IPS DF 4.7 (cell line): ENCODE data around the gene IDUA.

Experiments
- DNase-seq: peaks from one replicate; pipeline ENCODE4 v3.0.0-alpha.2; 2013; ENCODE audit warnings: low spot score; ENCODE audit errors: extremely low read depth

IDUA gene

DNA sequence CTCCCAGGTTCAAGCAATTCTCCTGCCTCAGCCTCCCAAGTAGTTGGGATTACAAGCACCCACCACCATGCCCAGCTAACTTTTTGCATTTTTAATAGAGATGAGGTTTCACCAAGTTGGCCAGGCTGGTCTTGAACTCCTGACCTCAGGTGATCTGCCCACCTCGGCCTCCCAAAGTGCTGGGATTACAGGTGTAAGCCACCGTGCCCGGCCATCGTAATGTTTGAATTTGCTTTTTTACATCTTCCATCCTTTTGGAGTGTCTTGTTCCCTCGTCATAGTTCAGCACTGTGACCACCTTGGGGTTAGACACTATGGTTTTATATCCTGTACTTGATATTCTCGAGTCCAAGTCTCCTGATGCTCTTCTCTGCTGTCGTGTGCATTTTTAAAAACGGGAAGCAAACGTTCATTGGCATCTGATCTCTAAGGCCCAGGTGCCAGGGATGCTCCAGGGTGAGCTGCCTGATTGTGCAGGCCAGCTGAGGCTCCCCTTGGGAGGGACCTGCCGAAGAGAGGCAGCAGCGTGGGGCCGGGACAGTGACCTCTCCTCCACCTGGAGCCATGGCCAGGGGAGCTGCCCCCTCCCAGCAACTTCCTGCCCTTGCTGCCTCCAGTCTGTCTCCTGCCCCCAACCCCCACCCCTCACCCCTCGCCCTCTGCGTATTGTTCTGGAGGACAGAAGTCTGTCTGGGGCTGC, 30.2 kb upstream of the IDUA start:
- no peak for DNase-seq

- no peak for DNase-seq
These were observed 29.6 kb upstream of the IDUA start for GRCh38 chr4:957231-957580.

DNA sequence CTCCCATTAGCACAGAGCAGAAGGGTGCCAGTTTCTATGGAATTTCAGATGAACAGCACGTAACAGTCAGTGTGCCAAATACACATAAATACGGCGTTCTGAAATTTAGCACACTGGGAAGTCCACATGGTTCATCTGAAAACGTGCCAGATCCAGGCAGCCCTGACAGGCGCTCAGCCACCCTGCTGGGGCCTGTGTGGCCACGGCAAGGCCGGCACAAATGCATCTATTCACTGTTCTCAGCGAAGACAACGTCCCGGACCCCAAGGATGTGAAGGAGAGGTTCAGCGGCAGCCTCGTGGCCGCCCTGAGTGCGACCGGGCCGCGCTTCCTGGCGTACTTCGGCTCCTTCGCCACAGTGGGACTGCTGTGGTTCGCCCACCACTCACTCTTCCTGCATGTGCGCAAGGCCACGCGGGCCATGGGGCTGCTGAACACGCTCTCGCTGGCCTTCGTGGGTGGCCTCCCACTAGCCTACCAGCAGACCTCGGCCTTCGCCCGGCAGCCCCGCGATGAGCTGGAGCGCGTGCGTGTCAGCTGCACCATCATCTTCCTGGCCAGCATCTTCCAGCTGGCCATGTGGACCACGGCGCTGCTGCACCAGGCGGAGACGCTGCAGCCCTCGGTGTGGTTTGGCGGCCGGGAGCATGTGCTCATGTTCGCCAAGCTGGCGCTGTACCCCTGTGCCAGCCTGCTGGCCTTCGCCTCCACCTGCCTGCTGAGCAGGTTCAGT, 29.1 kb upstream of the IDUA start:
- DNase-seq: no peak

GRCh38 chr4:958314-958665, 28.6 kb upstream of the IDUA start:
- no peak for DNase-seq

- DNase-seq: no peak
These were observed 28.0 kb upstream of the IDUA start for GRCh38 chr4:958696-959337.

- no peak for DNase-seq
These were observed 27.3 kb upstream of the IDUA start for GRCh38 chr4:959338-960139.

- no peak for DNase-seq
These were observed 26.7 kb upstream of the IDUA start for GRCh38 chr4:960140-960635.

GRCh38 chr4:960636-961350, 26.1 kb upstream of the IDUA start:
- DNase-seq: no peak

- no peak for DNase-seq
These were observed 25.3 kb upstream of the IDUA start for GRCh38 chr4:961351-962230.

- no peak for DNase-seq
These were observed 24.3 kb upstream of the IDUA start for GRCh38 chr4:962231-963208.

GRCh38 chr4:963276-964225, 23.3 kb upstream of the IDUA start:
- DNase-seq: no peak

GRCh38 chr4:964346-965025, 22.4 kb upstream of the IDUA start:
- no peak for DNase-seq

GRCh38 chr4:965048-965765, 21.6 kb upstream of the IDUA start:
- no peak for DNase-seq

DNA sequence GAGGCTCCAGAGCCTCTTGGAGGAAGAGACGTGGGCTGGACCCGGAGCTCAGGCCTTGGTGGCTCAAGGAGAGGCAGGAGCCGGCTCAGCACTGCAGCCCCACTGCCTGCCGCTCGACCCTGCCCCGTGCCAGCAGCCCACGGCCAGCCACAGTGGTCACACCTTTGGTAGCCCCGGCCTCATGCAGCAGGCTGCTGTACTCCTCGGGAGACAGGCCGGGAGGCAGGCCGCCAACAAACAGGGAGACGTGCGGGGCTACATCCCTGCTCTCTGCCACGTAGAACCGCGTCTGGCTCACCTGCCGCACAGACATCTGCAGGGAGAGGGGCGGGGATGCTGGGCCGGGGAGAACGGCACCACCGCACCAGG, 21.1 kb upstream of the IDUA start:
- no peak for DNase-seq

DNA sequence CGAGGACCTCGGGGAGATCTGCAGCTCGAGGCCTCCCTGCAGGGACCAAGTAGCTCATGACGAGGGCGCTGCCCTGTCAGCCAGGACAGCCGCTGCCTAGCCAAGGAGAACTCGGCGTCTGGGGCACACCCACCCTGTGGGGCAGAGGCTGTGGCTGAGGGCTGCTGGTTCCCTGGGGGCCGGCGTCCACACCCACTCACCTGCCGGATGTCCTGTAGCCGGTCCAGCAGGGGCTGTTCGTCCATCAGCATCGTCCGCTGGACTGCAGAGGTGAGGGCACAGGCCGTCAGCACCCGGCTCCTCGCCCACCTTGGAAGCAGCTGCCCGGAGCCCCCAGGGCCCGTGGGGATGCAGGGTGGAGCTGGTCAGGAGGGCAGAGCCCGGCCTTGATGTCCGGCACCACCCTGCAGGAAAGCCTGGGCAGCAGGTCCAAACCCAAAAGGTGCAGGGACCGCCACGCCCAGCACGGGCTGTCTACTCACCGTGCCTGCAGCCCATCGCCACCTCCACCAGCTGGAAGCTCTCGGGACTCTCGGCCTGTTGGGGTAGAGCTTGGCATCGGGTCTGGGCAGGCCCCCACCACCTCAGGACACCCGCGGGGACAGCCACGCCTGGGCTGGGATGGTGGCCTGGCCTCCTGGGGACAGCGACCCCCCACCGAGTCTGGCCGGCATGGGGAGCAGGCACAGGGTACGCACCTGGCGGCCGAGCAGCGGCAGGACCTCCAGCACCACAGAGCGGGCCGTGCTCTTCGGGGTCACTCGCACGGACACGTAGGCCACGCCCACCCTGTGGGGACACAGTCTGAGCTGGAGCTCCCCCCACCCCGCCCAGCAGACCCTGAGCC, 20.4 kb upstream of the IDUA start:
- DNase-seq: no peak
